CD8-positive, alpha-beta memory T cell (primary cell): ENCODE data around the gene THBS2. TPM values are rescaled to one million over a fixed set of nuclear protein-coding genes. Genes with fewer than 3 reads are reported as not detected.
A peak's percentile ranks its signal among the peaks of the same experiment; 100 is the strongest.
"Not testable (repeated sequence)": the region's sequence is repeated elsewhere in the genome, so short reads cannot be mapped to it uniquely, and the experiment has no call there.

Experiments
- CTCF ChIA-PET: fragments of 350-600 bp; sonication (Branson Sonifier 250); formaldehyde crosslinking; loops from one replicate; lab custom pipeline; 2021; ENCODE audit warnings: antibody characterized with exemption; lab: Charles Lee
- POLR2A ChIA-PET: fragments of 350-600 bp; sonication (Branson Sonifier 250); formaldehyde crosslinking; loops from one replicate; lab custom pipeline; 2021; ENCODE audit warnings: antibody characterized with exemption; lab: Charles Lee
- DNase-seq, 5 donors: peaks; one replicate each; pipeline versions ENCODE4 v3.0.0 to v3.0.0-alpha.2; 2020 to 2022; ENCODE audit warnings: mixed read lengths in 1 of 5
- H3K27ac ChIP-seq: one replicate; pipeline ENCODE4 v1.7.0; 2013; ENCODE audit warnings: low read depth, mild to moderate bottlenecking, low read length, moderate library complexity
- H3K27me3 ChIP-seq: 2 replicates; pipeline ENCODE4 v1.7.0; 2013; ENCODE audit warnings: low read length, mild to moderate bottlenecking; ENCODE audit not compliant: insufficient read depth, poor library complexity, severe bottlenecking
- H3K36me3 ChIP-seq: 2 replicates; pipeline ENCODE4 v1.7.0; 2013; ENCODE audit warnings: mild to moderate bottlenecking, low read length, moderate library complexity; ENCODE audit not compliant: insufficient read depth
- H3K4me1 ChIP-seq: 2 replicates; pipeline ENCODE4 v1.7.0; 2013; ENCODE audit warnings: mild to moderate bottlenecking, low read length, moderate library complexity; ENCODE audit not compliant: insufficient read depth
- H3K4me3 ChIP-seq: 2 replicates; pipeline ENCODE4 v1.7.0; 2013; ENCODE audit warnings: mild to moderate bottlenecking, low read length
- H3K9me3 ChIP-seq: 2 replicates; pipeline ENCODE4 v1.7.0; 2013; ENCODE audit warnings: mild to moderate bottlenecking, low read length
- H3K27ac Mint-ChIP-seq, 8 donors: one replicate each; pipeline ENCODE4 v1.8.0; 2020 to 2021; ENCODE audit warnings: mixed read lengths in 8 of 8, mild to moderate bottlenecking in 6 of 8, inconsistent platforms in 3 of 8, moderate library complexity in 3 of 8
- H3K27me3 Mint-ChIP-seq, 2 donors: one replicate each; pipeline ENCODE4 v1.8.0; 2020 to 2021; ENCODE audit warnings: mixed read lengths in 2 of 2, mild to moderate bottlenecking in 1 of 2, moderate library complexity in 1 of 2
- H3K36me3 Mint-ChIP-seq, 3 donors: one replicate each; pipeline ENCODE4 v1.8.0; 2020 to 2021; ENCODE audit warnings: mixed read lengths in 3 of 3, inconsistent platforms in 1 of 3, mild to moderate bottlenecking in 1 of 3
- H3K4me1 Mint-ChIP-seq, 3 donors: one replicate each; pipeline ENCODE4 v1.8.0; 2020 to 2021; ENCODE audit warnings: mixed read lengths in 3 of 3, inconsistent platforms in 1 of 3, mild to moderate bottlenecking in 1 of 3
- H3K4me3 Mint-ChIP-seq, 7 donors: one replicate each; pipeline ENCODE4 v1.8.0; 2020 to 2021; ENCODE audit warnings: mixed read lengths in 7 of 7, mild to moderate bottlenecking in 6 of 7, moderate library complexity in 4 of 7, inconsistent platforms in 2 of 7
- H3K9me3 Mint-ChIP-seq, 5 donors: one replicate each; pipeline ENCODE4 v1.8.0; 2020 to 2022; ENCODE audit warnings: mixed read lengths in 5 of 5, mild to moderate bottlenecking in 3 of 5, moderate library complexity in 2 of 5, inconsistent platforms in 1 of 5
- polyA plus RNA-seq: library from polyadenylated mRNA; unstranded; fragments of 300-500 nt; fragmentation: Illumina TruSeq; gene quantifications from one replicate; pipeline ENCODE4 v1.2.3, GENCODE V29; 2021
- total RNA-seq, 2 experiments: library from RNA; stranded (reverse); gene quantifications; one replicate each; pipeline ENCODE4 v1.2.3, GENCODE V29; 2021

THBS2 gene
- total and polyA plus RNA-seq, 3 experiments from 2014 or later: 0.03 TPM; not detected in 2

GRCh38 chr6:169285165-169285564 is 31.5 kb upstream of the THBS2 start:
- H3K4me3 Mint-ChIP-seq: no peak overlapping the region
- no peak overlapping the region for H3K27ac ChIP-seq
- H3K27ac Mint-ChIP-seq: peak overlapping the region in 1 of 8 donors; percentile 12
- no peaks in the 10 kb centered on the region for H3K36me3 ChIP-seq
- POLR2A ChIA-PET: no interaction called here
- H3K4me1 ChIP-seq: no peaks in the 10 kb centered on the region
- H3K27me3 Mint-ChIP-seq: peaks cover 8 to 10% of the 10 kb centered on the region in 2 donors
- H3K4me1 Mint-ChIP-seq: no peaks in the 10 kb centered on the region
- no peak for DNase-seq
- no peaks in the 10 kb centered on the region for H3K27me3 ChIP-seq
- CTCF ChIA-PET: no interaction called here
- H3K4me3 ChIP-seq: no peak overlapping the region
- no peaks in the 10 kb centered on the region for H3K9me3 Mint-ChIP-seq
- H3K36me3 Mint-ChIP-seq: no peaks in the 10 kb centered on the region
- H3K9me3 ChIP-seq: no peaks in the 10 kb centered on the region

GRCh38 chr6:169283924-169284323 is 30.3 kb upstream of the THBS2 start:
- Mint-ChIP-seq H3K4me3 (no peak overlapping the region), H3K36me3 (no peaks in the 10 kb centered on the region), H3K27ac (no peak overlapping the region), H3K27me3 (peaks cover 10% of the 10 kb centered on the region in 2 donors), H3K9me3 (no peaks in the 10 kb centered on the region), H3K4me1 (no peaks in the 10 kb centered on the region)
- H3K4me3 ChIP-seq: no peak overlapping the region
- no peaks in the 10 kb centered on the region for H3K36me3 ChIP-seq
- ChIA-PET POLR2A (no interaction called here), CTCF (no interaction called here)
- no peaks in the 10 kb centered on the region for H3K4me1 ChIP-seq
- DNase-seq: no peak
- no peaks in the 10 kb centered on the region for H3K27me3 ChIP-seq
- H3K9me3 ChIP-seq: no peaks in the 10 kb centered on the region
- no peak overlapping the region for H3K27ac ChIP-seq

- ChIA-PET POLR2A (no interaction called here), CTCF (no interaction called here)
- no peak for DNase-seq
- H3K9me3 Mint-ChIP-seq: no peaks in the 10 kb centered on the region
- H3K4me3 Mint-ChIP-seq: no peak overlapping the region
- H3K27ac ChIP-seq: no peak overlapping the region
- H3K27ac Mint-ChIP-seq: no peak overlapping the region
- H3K27me3 ChIP-seq: no peaks in the 10 kb centered on the region
- no peaks in the 10 kb centered on the region for H3K36me3 Mint-ChIP-seq
- peaks cover 8 to 10% of the 10 kb centered on the region in 2 donors for H3K27me3 Mint-ChIP-seq
- H3K9me3 ChIP-seq: no peaks in the 10 kb centered on the region
- H3K4me3 ChIP-seq: no peak overlapping the region
- no peaks in the 10 kb centered on the region for H3K36me3 ChIP-seq
- no peaks in the 10 kb centered on the region for H3K4me1 ChIP-seq
- H3K4me1 Mint-ChIP-seq: no peaks in the 10 kb centered on the region
Measured at GRCh38 chr6:169282043-169282442, 28.4 kb upstream of the THBS2 start.

- ChIA-PET POLR2A (no interaction called here), CTCF (no interaction called here)
- Histone ChIP-seq H3K36me3 (no peaks in the 10 kb centered on the region), H3K9me3 (no peaks in the 10 kb centered on the region), H3K27me3 (no peaks in the 10 kb centered on the region), H3K4me1 (no peaks in the 10 kb centered on the region), H3K27ac (no peak overlapping the region), H3K4me3 (no peak overlapping the region)
- no peaks in the 10 kb centered on the region for H3K9me3 Mint-ChIP-seq
- no peak overlapping the region for H3K27ac Mint-ChIP-seq
- H3K4me1 Mint-ChIP-seq: no peaks in the 10 kb centered on the region
- peaks cover 5 to 10% of the 10 kb centered on the region in 2 donors for H3K27me3 Mint-ChIP-seq
- H3K36me3 Mint-ChIP-seq: no peaks in the 10 kb centered on the region
- H3K4me3 Mint-ChIP-seq: no peak overlapping the region
- DNase-seq: no peak
Measured at GRCh38 chr6:169277619-169278018, 24.0 kb upstream of the THBS2 start.

GRCh38 chr6:169274781-169275180 is 21.1 kb upstream of the THBS2 start:
- peaks cover 0 to 2% of the 10 kb centered on the region in 2 donors for H3K27me3 Mint-ChIP-seq
- Histone ChIP-seq H3K27ac (no peak overlapping the region), H3K4me1 (no peaks in the 10 kb centered on the region), H3K36me3 (no peaks in the 10 kb centered on the region), H3K27me3 (no peaks in the 10 kb centered on the region), H3K9me3 (no peaks in the 10 kb centered on the region), H3K4me3 (no peak overlapping the region)
- H3K4me3 Mint-ChIP-seq: no peak overlapping the region
- no peaks in the 10 kb centered on the region for H3K9me3 Mint-ChIP-seq
- DNase-seq: no peak
- ChIA-PET CTCF (no interaction called here), POLR2A (no interaction called here)
- no peaks in the 10 kb centered on the region for H3K36me3 Mint-ChIP-seq
- no peaks in the 10 kb centered on the region for H3K4me1 Mint-ChIP-seq
- H3K27ac Mint-ChIP-seq: no peak overlapping the region

- no peaks in the 10 kb centered on the region for H3K4me1 ChIP-seq
- Mint-ChIP-seq H3K27ac (no peak overlapping the region), H3K4me1 (no peaks in the 10 kb centered on the region), H3K36me3 (no peaks in the 10 kb centered on the region), H3K27me3 (peaks cover 6% of the 10 kb centered on the region in 2 donors), H3K9me3 (no peaks in the 10 kb centered on the region), H3K4me3 (no peak overlapping the region)
- no peaks in the 10 kb centered on the region for H3K9me3 ChIP-seq
- H3K27me3 ChIP-seq: no peaks in the 10 kb centered on the region
- CTCF ChIA-PET: no interaction called here
- no peak overlapping the region for H3K4me3 ChIP-seq
- H3K36me3 ChIP-seq: no peaks in the 10 kb centered on the region
- no peak overlapping the region for H3K27ac ChIP-seq
- DNase-seq: no peak
- POLR2A ChIA-PET: no interaction called here
Measured at GRCh38 chr6:169273511-169273910, 19.9 kb upstream of the THBS2 start.

- no peak overlapping the region for H3K4me3 Mint-ChIP-seq
- no peaks in the 10 kb centered on the region for H3K36me3 Mint-ChIP-seq
- no peak overlapping the region for H3K27ac ChIP-seq
- no peak overlapping the region for H3K4me3 ChIP-seq
- H3K27me3 Mint-ChIP-seq: peaks cover 6% of the 10 kb centered on the region in 2 donors
- no peak for DNase-seq
- no peaks in the 10 kb centered on the region for H3K9me3 ChIP-seq
- no peak overlapping the region for H3K27ac Mint-ChIP-seq
- H3K36me3 ChIP-seq: no peaks in the 10 kb centered on the region
- POLR2A ChIA-PET: no interaction called here
- no peaks in the 10 kb centered on the region for H3K4me1 Mint-ChIP-seq
- no peaks in the 10 kb centered on the region for H3K27me3 ChIP-seq
- H3K9me3 Mint-ChIP-seq: no peaks in the 10 kb centered on the region
- CTCF ChIA-PET: no interaction called here
- no peaks in the 10 kb centered on the region for H3K4me1 ChIP-seq
Measured at GRCh38 chr6:169271877-169272216, 18.2 kb upstream of the THBS2 start.

- ChIA-PET CTCF (no interaction called here), POLR2A (no interaction called here)
- H3K4me1 Mint-ChIP-seq: no peaks in the 10 kb centered on the region
- Histone ChIP-seq H3K27me3 (no peaks in the 10 kb centered on the region), H3K36me3 (no peaks in the 10 kb centered on the region), H3K4me3 (no peak overlapping the region), H3K9me3 (no peaks in the 10 kb centered on the region), H3K27ac (no peak overlapping the region), H3K4me1 (no peaks in the 10 kb centered on the region)
- peaks cover 6% of the 10 kb centered on the region in 2 donors for H3K27me3 Mint-ChIP-seq
- no peak for DNase-seq
- H3K9me3 Mint-ChIP-seq: no peaks in the 10 kb centered on the region
- H3K27ac Mint-ChIP-seq: peak overlapping the region in 1 of 8 donors; percentile 11
- H3K36me3 Mint-ChIP-seq: no peaks in the 10 kb centered on the region
- H3K4me3 Mint-ChIP-seq: no peak overlapping the region
Measured at GRCh38 chr6:169271158-169271876, 17.7 kb upstream of the THBS2 start.

GRCh38 chr6:169270077-169270380 is 16.4 kb upstream of the THBS2 start:
- H3K4me3 ChIP-seq, H3K27ac Mint-ChIP-seq, H3K27me3 Mint-ChIP-seq, CTCF ChIA-PET, H3K9me3 Mint-ChIP-seq, H3K36me3 Mint-ChIP-seq, H3K27ac ChIP-seq, H3K27me3 ChIP-seq, H3K36me3 ChIP-seq, POLR2A ChIA-PET, H3K4me3 Mint-ChIP-seq, H3K4me1 Mint-ChIP-seq, H3K9me3 ChIP-seq, H3K4me1 ChIP-seq, DNase-seq: not testable (repeated sequence)
